Activated naive CD8-positive, alpha-beta T cell treated with anti-CD3 and anti-CD28 coated beads, Interleukin-2, amount 50 U/mL, for 24 hours (primary cell): ENCODE measurements around the gene SGK1.
A peak's percentile ranks its signal among the peaks of the same experiment; 100 is the strongest.

Source experiments
- ATAC-seq: fragments of 150-1000 bp; cut with Tn5 transposase; one replicate; pipeline ENCODE4 v1.10.0; 2021
- DNase-seq: peaks from one replicate; pipeline ENCODE4 v3.0.0; 2021
- H3K27ac Mint-ChIP-seq: one replicate; pipeline ENCODE4 v1.8.0; 2021; ENCODE audit warnings: mild to moderate bottlenecking, mixed read lengths
- H3K27me3 Mint-ChIP-seq: one replicate; pipeline ENCODE4 v1.8.0; 2021; ENCODE audit warnings: mixed read lengths
- H3K36me3 Mint-ChIP-seq: one replicate; pipeline ENCODE4 v1.8.0; 2021; ENCODE audit warnings: low read depth, mixed read lengths
- H3K4me1 Mint-ChIP-seq: one replicate; pipeline ENCODE4 v1.8.0; 2021; ENCODE audit warnings: mixed read lengths
- H3K4me3 Mint-ChIP-seq: one replicate; pipeline ENCODE4 v1.8.0; 2021; ENCODE audit warnings: mild to moderate bottlenecking, moderate library complexity, mixed read lengths
- H3K9me3 Mint-ChIP-seq: one replicate; pipeline ENCODE4 v1.8.0; 2021; ENCODE audit warnings: mixed read lengths

SGK1 gene

DNA sequence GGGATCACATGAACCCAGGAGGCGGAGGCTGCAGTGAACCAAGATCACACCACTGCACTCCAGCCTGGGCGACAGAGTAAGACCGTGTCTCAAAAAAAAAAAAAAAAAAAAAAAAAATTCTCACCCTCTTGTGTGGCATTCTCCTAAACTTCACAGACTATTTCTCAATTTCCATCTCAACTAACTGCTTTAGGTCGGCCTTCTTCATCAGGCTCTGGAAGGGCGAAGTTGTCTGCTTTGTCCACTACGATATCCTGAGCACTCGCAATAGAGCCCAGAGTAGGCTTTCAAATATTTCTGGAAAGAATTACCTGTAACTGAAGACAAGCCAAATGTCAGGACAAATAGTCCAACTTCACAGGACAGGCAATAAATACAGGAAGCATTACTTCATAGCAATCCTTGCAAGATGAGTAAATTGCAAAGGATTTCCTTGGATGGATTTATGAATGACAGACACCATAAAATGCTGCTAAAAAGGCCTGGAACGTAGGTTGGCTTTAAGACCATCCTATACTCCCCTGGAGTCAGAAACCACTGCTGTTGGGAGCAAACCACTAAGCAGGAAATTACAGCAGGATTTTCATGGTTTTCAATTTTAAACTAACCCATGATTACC lies 149.2 kb downstream of the SGK1 start:
- DNase-seq (no peak), ATAC-seq (no peak)
- H3K9me3 Mint-ChIP-seq, result no peaks in the 10 kb centered on the region
- peaks cover 56% of the 10 kb centered on the region for H3K36me3 Mint-ChIP-seq
- no peaks in the 10 kb centered on the region for H3K27me3 Mint-ChIP-seq
- peaks cover 43% of the 10 kb centered on the region for H3K4me1 Mint-ChIP-seq
- no peak overlapping the region for H3K27ac Mint-ChIP-seq
- no peak overlapping the region for H3K4me3 Mint-ChIP-seq

DNA sequence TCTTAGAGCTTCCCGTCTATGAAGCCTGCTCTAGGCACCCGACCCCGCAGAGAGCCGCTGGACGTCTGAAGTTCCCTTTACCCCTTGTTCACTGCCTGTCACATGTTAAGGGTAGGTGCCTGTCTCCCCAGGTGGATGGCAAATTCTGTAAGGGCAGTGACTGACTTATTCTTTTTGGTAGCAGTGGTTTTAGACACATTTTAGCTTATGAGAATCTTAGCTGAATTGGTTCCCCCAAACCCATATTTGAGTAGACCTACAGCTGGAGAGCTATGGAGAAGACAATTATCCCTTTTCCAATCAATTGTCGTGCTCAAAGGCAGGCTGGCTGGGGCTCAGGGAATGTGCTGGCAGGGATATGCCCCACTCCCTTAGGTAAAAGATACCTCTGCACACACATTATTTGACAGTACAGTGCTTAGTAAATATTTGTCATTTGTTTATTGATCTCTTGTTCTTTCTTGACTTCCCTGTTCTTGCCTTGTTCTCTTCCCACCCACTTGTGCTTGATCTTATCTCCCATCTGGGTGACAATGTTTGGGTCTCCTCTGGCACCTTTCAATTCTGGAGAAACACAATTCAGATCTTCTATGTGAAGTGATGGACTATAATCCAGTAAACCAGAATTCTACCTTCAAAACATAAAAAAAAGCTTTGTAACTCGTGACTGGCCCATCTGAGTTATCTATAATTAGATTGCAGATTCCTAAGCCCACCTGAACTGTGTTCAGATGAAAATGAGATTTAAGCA lies 151.2 kb downstream of the SGK1 start:
- Mint-ChIP-seq H3K36me3 (peaks cover 37% of the 10 kb centered on the region), H3K27ac (peak overlapping the region; percentile 23), H3K4me1 (peaks cover 22% of the 10 kb centered on the region), H3K9me3 (no peaks in the 10 kb centered on the region), H3K4me3 (no peak overlapping the region), H3K27me3 (no peaks in the 10 kb centered on the region)
- DNase-seq, result no peak
- no peak for ATAC-seq

DNA sequence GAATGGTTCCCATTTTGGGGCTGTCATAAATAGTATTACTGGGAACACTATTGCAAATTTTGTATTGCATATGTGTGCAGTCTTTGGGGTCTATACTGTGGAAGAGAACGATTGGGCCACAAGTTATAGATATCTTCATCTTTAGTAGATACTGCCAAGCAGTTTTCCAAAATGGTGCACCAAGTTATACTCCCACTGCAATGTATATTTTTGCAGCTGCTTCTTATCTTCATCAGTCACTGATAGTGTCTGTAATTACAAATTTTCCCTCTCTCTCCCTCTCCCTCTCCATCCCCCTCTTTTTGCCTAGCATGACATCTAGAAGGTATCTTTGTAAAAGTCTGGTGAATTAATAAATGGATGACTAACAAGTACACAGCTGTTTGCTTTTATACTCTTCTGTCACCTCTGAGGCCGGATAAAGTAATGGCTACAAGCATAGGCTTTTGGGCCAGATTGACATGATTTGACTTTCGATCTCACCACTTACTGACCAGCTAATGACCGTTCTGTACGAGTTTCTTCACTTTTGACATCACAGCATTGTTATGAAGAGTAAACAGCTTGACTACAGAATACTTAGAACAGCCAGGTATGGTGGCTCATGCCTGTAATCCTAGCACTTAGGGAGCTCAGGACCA lies 152.2 kb downstream of the SGK1 start:
- H3K27me3 Mint-ChIP-seq, result no peaks in the 10 kb centered on the region
- no peaks in the 10 kb centered on the region for H3K9me3 Mint-ChIP-seq
- no peak overlapping the region for H3K27ac Mint-ChIP-seq
- peaks cover 12% of the 10 kb centered on the region for H3K4me1 Mint-ChIP-seq
- DNase-seq (no peak), ATAC-seq (no peak)
- no peak overlapping the region for H3K4me3 Mint-ChIP-seq
- H3K36me3 Mint-ChIP-seq, result peaks cover 27% of the 10 kb centered on the region

DNA sequence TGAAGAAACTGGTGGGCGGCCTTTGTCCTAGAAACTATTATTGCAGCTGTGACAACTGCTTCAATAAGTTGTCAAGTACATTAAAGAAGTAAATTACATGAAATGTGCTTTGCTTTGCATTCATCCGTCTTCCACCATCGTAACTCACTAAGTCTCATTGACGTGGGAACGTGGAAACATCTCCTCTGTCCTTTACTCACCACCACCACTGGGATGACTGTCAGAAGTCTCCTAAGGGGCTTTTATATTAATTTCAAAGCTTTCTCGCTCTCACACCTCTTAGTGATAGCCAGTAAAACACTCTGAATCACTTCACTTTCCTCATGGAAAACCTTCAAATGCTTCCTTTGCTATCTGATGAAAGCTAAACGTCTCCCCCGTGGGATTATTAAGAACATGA lies 153.6 kb downstream of the SGK1 start:
- ATAC-seq, result no peak
- Mint-ChIP-seq H3K9me3 (no peaks in the 10 kb centered on the region), H3K4me1 (no peaks in the 10 kb centered on the region), H3K36me3 (peaks cover 14% of the 10 kb centered on the region), H3K27ac (no peak overlapping the region), H3K27me3 (no peaks in the 10 kb centered on the region), H3K4me3 (no peak overlapping the region)
- no peak for DNase-seq

DNA sequence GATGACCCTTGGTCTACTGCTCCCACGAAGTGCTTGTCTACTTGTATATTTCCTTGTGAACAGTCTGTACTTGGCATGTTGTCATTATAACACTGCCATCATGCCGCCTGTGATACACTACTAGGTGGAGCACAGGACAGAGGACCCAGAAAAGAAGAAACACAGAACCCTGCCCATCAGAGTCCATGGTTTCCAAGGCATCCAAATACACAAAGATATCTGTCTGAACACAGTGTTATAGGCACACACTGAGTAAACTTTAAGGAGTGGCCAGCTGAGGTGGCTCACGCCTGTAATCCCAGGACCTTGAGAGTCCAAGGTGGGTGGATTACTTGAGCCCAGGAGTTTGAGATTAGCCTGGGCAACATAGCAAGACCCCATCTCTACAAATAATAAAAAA lies 155.0 kb downstream of the SGK1 start:
- no peak for ATAC-seq
- Mint-ChIP-seq H3K27me3 (no peaks in the 10 kb centered on the region), H3K27ac (no peak overlapping the region), H3K36me3 (peaks cover 6% of the 10 kb centered on the region), H3K9me3 (no peaks in the 10 kb centered on the region), H3K4me1 (no peaks in the 10 kb centered on the region), H3K4me3 (no peak overlapping the region)
- DNase-seq, result no peak

DNA sequence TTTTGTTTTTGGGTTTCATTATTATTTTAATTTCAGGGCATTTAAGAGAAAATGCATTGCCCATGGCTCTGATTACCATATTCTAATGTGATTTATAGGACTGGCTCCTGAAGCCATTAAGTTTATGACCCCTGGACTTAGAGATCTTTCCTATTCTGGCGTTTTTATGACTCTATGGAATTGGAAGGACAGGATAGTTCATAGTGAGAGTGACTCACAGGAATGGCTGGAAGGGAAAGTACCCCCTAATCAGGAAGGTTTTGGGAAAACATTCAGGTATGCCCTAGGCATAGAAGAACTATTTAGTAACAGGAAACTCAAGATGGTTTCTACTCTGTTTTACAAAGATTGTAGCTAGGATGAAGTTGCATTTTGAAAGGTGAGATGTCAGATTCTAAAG lies 156.9 kb downstream of the SGK1 start:
- Mint-ChIP-seq H3K36me3 (no peaks in the 10 kb centered on the region), H3K4me3 (no peak overlapping the region), H3K4me1 (no peaks in the 10 kb centered on the region), H3K27me3 (no peaks in the 10 kb centered on the region), H3K27ac (no peak overlapping the region), H3K9me3 (no peaks in the 10 kb centered on the region)
- no peak for DNase-seq
- no peak for ATAC-seq

DNA sequence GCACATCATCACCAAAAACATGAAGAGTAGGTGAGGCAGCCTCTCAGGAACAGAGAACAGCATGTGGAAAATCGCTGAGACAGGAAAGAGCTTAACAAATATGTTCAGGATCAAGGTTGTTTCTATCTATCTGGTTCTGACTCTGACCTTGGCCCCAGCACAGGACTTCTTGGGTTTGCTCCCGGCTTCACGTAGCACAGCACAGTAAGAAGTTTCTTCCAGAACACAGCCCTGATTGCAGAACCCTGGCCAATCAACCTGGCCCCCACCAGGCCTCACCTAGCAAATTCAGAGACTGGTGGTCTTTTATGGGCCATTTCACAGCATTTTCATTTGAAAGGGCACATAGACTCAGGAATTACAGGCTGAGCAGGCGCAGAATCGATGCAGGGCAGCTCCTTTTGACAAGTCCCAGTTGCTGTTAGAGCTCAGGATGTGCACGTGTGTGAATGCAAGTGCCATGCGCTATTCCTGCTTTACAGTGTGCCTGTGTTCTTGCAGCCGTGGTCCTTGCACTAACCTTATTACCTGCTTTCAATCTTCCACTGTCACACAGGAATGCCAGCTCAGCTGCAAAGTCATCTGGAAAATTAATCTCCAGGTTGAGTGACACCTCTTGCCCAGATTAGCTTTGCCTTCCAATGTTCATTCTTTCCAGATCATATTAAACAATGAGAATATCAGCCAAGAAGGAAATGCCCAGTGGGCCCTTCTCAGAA lies 165.0 kb downstream of the SGK1 start:
- Mint-ChIP-seq H3K36me3 (no peaks in the 10 kb centered on the region), H3K4me3 (no peak overlapping the region), H3K9me3 (no peaks in the 10 kb centered on the region), H3K4me1 (no peaks in the 10 kb centered on the region), H3K27ac (no peak overlapping the region), H3K27me3 (no peaks in the 10 kb centered on the region)
- ATAC-seq (no peak), DNase-seq (no peak)

DNA sequence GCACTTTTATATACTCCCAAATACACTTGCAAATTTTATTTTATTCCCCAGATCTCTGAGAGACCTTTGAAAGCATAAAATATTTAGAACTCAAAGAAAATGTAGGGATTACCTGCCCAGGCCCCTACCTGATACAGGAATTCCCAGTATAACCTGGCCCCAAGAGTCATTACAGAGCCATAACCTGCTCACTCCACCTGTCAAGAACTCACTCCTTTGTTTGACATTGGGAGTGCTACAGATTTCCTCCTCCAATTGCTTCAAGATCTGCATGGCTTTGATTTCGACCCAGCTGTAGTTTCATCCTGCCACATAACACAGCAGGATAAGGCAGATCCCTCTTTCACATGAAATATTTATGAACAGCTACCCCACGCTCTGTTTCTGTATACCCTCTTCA lies 169.3 kb downstream of the SGK1 start:
- no peaks in the 10 kb centered on the region for H3K36me3 Mint-ChIP-seq
- H3K27me3 Mint-ChIP-seq, result no peaks in the 10 kb centered on the region
- no peaks in the 10 kb centered on the region for H3K4me1 Mint-ChIP-seq
- ATAC-seq (no peak), DNase-seq (no peak)
- H3K9me3 Mint-ChIP-seq, result no peaks in the 10 kb centered on the region
- no peak overlapping the region for H3K4me3 Mint-ChIP-seq
- H3K27ac Mint-ChIP-seq, result no peak overlapping the region

DNA sequence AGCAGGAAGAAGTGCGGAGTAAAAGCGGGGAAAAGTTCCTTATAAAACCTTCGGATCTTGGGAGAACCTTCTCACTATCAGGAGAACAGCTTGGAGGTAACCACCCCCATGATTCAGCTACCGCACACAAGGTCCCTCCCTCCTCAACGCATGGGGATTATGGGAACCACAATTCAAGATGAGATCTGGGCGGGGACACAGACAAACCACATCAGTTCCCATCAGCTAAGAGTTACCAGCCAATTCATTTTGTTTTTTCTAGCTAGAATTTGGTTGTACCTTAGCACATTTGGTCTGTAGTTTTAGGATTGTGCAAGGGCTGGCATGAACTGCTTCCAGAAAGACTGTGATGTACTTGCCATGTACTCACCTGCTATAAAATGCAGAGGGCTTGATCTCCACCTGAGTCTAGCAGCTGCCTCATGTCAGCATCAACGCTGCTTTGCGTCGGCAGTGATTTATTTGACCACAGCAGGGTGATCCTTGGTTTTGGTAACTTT lies 170.8 kb downstream of the SGK1 start:
- H3K4me3 Mint-ChIP-seq, result no peak overlapping the region
- no peaks in the 10 kb centered on the region for H3K4me1 Mint-ChIP-seq
- no peak overlapping the region for H3K27ac Mint-ChIP-seq
- ATAC-seq (no peak), DNase-seq (no peak)
- no peaks in the 10 kb centered on the region for H3K36me3 Mint-ChIP-seq
- H3K27me3 Mint-ChIP-seq, result no peaks in the 10 kb centered on the region
- no peaks in the 10 kb centered on the region for H3K9me3 Mint-ChIP-seq

DNA sequence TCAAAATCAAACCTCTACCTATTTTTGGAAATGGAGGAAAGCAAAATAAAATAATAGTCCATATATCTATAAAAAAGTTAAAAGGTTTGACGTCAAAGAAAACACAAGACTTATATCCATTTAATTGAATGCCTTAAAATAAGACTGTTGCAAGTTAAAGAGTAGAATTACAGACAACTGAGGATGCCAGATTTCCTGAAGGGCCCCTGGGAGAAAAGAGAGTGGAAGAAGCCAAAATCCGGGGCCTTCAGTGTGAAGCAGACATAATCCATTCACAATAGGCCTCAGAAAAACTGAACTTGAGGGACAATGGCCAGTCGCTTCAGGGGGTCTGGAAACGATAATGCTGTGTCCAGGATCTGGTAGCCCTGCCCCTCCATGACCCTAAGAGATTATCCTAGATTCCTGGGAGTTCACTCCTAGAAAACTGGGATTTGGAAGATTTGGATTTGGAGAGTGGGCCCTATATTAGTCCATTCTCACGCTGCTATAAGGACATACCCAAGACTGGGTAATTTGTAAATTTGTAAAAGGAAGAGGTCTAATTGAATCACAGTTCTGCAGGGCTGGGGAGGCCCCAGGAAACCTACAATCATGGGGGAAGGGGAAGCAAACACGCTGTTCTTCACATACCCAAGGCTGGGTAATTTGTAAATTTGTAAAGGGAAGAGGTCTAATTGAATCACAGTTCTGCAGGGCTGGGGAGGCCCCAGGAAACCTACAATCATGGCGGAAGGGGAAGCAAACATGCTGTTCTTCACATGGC lies 171.5 kb downstream of the SGK1 start:
- H3K4me3 Mint-ChIP-seq, result no peak overlapping the region
- ATAC-seq, result no peak
- H3K9me3 Mint-ChIP-seq, result no peaks in the 10 kb centered on the region
- no peaks in the 10 kb centered on the region for H3K36me3 Mint-ChIP-seq
- no peak for DNase-seq
- H3K27ac Mint-ChIP-seq, result no peak overlapping the region
- no peaks in the 10 kb centered on the region for H3K4me1 Mint-ChIP-seq
- no peaks in the 10 kb centered on the region for H3K27me3 Mint-ChIP-seq

DNA sequence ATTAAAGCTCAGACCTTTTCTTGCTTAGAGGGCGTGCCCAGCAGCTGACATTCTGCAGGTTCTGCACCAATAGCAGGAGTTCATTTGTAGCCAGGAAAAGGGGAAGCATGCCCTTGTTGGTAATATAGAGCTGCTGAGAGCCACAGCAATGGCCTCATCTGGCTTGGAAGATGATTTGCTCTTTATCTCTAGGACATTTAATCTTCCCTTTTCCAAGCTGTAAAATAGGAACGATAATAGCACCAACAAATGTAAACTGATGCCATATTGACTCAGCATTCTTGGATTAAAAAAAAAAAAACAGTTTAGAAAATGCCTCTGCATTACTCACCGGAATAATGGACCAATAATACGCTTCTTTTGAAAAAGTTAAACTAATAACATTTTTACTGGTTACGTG lies 172.1 kb downstream of the SGK1 start:
- ATAC-seq (no peak), DNase-seq (no peak)
- Mint-ChIP-seq H3K36me3 (no peaks in the 10 kb centered on the region), H3K27ac (no peak overlapping the region), H3K27me3 (no peaks in the 10 kb centered on the region), H3K4me1 (no peaks in the 10 kb centered on the region), H3K4me3 (no peak overlapping the region), H3K9me3 (no peaks in the 10 kb centered on the region)

DNA sequence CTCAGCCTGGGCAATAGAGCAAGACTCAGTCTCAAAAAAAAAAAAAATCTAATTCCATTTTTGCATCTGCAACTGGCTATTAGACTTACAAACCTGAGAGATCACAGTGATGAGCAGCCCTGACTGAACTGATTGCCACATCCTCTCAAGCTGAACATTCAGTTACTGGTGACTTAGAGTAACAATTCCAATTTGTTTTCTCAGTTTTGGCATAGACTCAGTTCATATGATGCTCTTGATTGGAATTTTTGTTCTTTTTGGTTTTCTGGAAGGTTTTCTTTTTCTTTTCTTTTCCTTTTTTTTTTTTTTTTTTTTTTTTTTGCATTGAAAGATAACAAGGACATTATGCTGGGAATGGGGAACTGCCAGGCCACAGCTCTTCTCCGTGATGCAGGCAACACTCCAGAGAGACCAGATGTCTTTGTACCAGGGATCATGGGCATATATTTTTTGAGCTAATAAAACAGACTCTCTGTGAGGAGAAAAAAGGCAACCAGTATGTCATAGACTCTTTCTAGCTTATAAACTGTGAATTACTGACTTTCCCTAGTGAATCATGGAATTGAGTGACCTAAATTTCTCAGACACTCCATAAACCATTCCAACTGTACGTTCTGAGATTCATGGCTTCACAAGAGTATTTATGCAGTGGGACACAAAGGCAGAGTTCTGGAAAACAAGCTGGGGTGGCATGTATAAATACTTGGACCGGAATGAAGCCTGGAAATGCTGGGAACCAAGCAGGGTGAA lies 179.5 kb downstream of the SGK1 start:
- ATAC-seq (no peak), DNase-seq (no peak)
- H3K9me3 Mint-ChIP-seq, result no peaks in the 10 kb centered on the region
- no peaks in the 10 kb centered on the region for H3K36me3 Mint-ChIP-seq
- no peak overlapping the region for H3K27ac Mint-ChIP-seq
- H3K4me1 Mint-ChIP-seq, result no peaks in the 10 kb centered on the region
- H3K4me3 Mint-ChIP-seq, result no peak overlapping the region
- H3K27me3 Mint-ChIP-seq, result peaks cover 4% of the 10 kb centered on the region

DNA sequence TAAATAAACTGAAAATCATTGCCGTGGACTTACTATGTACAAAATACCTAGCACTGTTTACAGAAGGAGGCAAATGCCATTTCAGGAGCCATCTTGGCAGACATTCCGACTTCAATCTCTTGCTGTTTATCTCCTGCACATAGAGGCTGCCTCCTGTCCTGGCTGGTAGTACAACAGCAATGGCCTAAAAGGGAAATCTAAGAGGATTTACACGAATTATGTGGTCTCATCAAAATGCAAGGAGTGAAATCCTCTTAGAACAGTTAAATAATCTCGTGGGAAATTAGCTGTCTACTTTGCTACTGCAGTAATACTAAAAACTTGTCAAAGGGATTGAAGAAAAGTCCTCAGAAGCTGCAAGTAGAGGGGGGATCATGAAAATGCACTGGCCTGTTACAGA lies 183.3 kb downstream of the SGK1 start:
- H3K4me3 Mint-ChIP-seq, result no peak overlapping the region
- no peaks in the 10 kb centered on the region for H3K4me1 Mint-ChIP-seq
- H3K27ac Mint-ChIP-seq, result no peak overlapping the region
- H3K9me3 Mint-ChIP-seq, result peaks cover 10% of the 10 kb centered on the region
- H3K36me3 Mint-ChIP-seq, result no peaks in the 10 kb centered on the region
- DNase-seq (no peak), ATAC-seq (no peak)
- H3K27me3 Mint-ChIP-seq, result peaks cover 4% of the 10 kb centered on the region
